ES-I3 (cell line): ENCODE data around the gene ARHGEF28.

Source experiments
- H3K36me3 ChIP-seq: 2 replicates; pipeline ENCODE4 v1.6.1; 2013; ENCODE audit warnings: mild to moderate bottlenecking, low read length, control low read depth, moderate library complexity; ENCODE audit not compliant: insufficient read depth
- H3K4me1 ChIP-seq: 2 replicates; pipeline ENCODE4 v1.6.1; 2013; ENCODE audit warnings: mild to moderate bottlenecking, control low read depth, low read length; ENCODE audit not compliant: insufficient read depth
- H3K9ac ChIP-seq: 2 replicates; pipeline ENCODE4 v1.6.1; 2013; ENCODE audit warnings: low read depth, mild to moderate bottlenecking, low read length, moderate library complexity
- H3K9me3 ChIP-seq: 2 replicates; pipeline ENCODE4 v1.6.1; 2013; ENCODE audit warnings: mild to moderate bottlenecking, low read length, moderate library complexity; ENCODE audit not compliant: control insufficient read depth, insufficient read depth

ARHGEF28 gene

DNA sequence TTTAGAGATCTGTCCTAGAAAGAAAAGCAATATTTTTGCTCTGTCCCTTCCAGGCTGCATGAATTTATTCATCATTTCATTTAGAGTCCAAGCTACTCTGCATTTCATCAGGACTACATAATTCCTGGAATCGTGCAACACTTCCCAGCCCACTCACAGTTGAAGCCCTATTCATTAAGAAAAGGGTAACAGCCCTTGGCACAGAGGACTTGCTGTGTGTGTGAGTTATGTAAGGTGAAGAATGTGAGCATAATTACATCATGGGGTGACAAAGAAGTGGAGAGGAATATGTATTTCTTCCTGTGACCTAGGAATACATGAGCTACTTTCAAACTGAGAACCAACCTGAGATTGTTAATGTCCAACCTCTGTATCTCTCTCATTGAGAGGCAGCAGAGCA, 317.4 kb downstream of the ARHGEF28 start:
- H3K4me1 ChIP-seq: no peaks in the 10 kb centered on the region; the same call in 1 of the 2 replicates
- no peaks in the 10 kb centered on the region for H3K36me3 ChIP-seq
- H3K9me3 ChIP-seq: no peaks in the 10 kb centered on the region
- H3K9ac ChIP-seq: no peak overlapping the region

- H3K4me1 ChIP-seq: no peaks in the 10 kb centered on the region; the same call in 1 of the 2 replicates
- H3K36me3 ChIP-seq: no peaks in the 10 kb centered on the region
- no peaks in the 10 kb centered on the region for H3K9me3 ChIP-seq
- H3K9ac ChIP-seq: no peak overlapping the region
Measured at GRCh38 chr5:73944581-73944980, 318.6 kb downstream of the ARHGEF28 start.

GRCh38 chr5:73945505-73945904, 319.5 kb downstream of the ARHGEF28 start:
- no peaks in the 10 kb centered on the region for H3K9me3 ChIP-seq
- no peaks in the 10 kb centered on the region; the same call in 1 of the 2 replicates for H3K4me1 ChIP-seq
- H3K9ac ChIP-seq: no peak overlapping the region
- no peaks in the 10 kb centered on the region for H3K36me3 ChIP-seq

- Histone ChIP-seq H3K36me3 (no peaks in the 10 kb centered on the region), H3K9me3 (no peaks in the 10 kb centered on the region), H3K9ac (no peak overlapping the region), H3K4me1 (no peaks in the 10 kb centered on the region; the same call in 1 of the 2 replicates)
Measured at GRCh38 chr5:73946278-73946677, 320.3 kb downstream of the ARHGEF28 start.

GRCh38 chr5:73946919-73947602, 321.1 kb downstream of the ARHGEF28 start:
- H3K4me1 ChIP-seq: no peaks in the 10 kb centered on the region
- no peaks in the 10 kb centered on the region for H3K36me3 ChIP-seq
- H3K9ac ChIP-seq: no peak overlapping the region
- no peaks in the 10 kb centered on the region for H3K9me3 ChIP-seq

DNA sequence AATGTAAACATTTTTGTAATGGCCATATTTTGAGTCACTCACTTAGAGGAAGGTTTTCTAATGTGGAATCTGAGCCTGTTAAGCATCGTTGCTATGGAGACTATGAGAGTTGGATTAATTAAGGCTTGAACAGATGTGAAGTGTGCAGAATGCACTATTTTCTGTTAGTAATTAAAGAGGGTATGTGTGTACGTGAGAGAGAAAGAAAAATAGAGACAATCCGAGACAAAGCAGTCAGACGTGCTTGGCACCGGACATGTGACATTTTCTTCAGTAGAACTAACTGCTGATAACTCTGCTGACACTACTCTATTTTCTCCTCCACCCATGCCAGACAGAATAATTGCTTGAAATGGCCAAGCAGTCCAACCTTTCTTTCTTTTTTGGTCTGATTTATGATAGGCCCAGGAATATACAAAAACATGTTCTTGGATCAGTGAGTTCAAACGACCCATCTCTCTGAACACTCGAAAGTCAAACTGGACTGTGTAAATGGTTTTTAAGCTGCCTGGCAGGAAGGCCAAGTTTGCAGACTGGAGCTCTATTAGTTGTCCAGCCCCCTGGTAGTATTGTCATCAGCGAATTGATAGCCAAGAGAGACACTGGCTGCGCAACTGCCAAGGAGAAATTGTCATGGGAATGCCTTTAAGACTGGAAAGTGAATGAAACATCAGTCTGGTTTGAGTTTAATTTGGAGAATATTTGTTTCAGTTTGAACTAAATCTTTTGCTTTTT, 322.1 kb downstream of the ARHGEF28 start:
- Histone ChIP-seq H3K9ac (no peak overlapping the region), H3K4me1 (no peaks in the 10 kb centered on the region), H3K36me3 (no peaks in the 10 kb centered on the region), H3K9me3 (no peaks in the 10 kb centered on the region)

GRCh38 chr5:73948720-73949119, 322.7 kb downstream of the ARHGEF28 start:
- H3K36me3 ChIP-seq: no peaks in the 10 kb centered on the region
- no peaks in the 10 kb centered on the region for H3K4me1 ChIP-seq
- no peaks in the 10 kb centered on the region for H3K9me3 ChIP-seq
- no peak overlapping the region for H3K9ac ChIP-seq

GRCh38 chr5:73950441-73950873, 324.5 kb downstream of the ARHGEF28 start:
- H3K4me1 ChIP-seq: no peaks in the 10 kb centered on the region
- no peaks in the 10 kb centered on the region for H3K9me3 ChIP-seq
- H3K9ac ChIP-seq: no peak overlapping the region
- H3K36me3 ChIP-seq: no peaks in the 10 kb centered on the region

DNA sequence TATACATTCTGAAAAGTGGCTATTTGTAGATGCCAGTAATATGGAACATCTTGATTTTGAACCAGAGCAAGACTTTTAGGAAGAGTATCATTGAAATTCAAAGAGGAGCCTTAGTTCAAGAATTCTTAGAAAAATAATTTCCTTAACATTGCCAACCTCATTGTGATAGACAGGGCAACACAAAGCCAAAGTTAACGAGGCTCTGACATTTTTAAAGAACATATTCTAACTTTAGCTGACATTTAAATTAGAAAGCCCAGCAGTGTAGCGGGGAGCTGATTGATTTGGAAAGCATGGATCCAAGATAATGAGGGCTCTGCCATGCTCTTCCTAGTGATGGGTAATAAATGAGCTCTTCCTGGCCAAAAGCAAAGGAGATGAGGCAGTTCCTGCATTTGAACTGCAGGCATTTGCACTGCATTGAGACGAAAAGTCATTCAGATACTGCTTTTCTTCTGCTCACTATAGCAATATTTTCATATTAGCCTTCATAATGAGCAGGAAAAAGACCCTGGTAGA, 325.0 kb downstream of the ARHGEF28 start:
- no peaks in the 10 kb centered on the region for H3K9me3 ChIP-seq
- no peak overlapping the region for H3K9ac ChIP-seq
- H3K36me3 ChIP-seq: no peaks in the 10 kb centered on the region
- H3K4me1 ChIP-seq: no peaks in the 10 kb centered on the region

DNA sequence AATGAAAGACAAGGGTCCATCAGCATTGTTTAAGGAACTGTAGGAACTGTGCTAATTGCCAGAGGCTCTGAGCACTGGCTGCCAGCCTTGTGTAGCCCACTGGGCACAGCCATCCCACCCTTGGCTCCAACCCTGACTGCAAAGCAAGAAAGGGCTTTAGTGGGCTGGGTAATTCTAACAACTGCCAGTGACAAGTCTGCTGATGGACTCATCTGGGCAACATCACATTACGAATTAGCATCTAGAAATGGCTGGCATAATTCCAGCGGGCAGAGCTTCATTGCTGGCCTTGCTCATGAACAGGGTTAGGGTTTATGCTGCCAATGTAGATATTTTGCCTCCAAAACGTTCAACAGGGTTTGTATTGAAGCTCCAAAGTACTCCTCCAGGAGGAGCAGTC, 326.9 kb downstream of the ARHGEF28 start:
- Histone ChIP-seq H3K36me3 (no peaks in the 10 kb centered on the region), H3K4me1 (no peaks in the 10 kb centered on the region), H3K9me3 (no peaks in the 10 kb centered on the region), H3K9ac (no peak overlapping the region)

GRCh38 chr5:73954381-73954780, 328.4 kb downstream of the ARHGEF28 start:
- Histone ChIP-seq H3K9ac (no peak overlapping the region), H3K9me3 (no peaks in the 10 kb centered on the region), H3K36me3 (no peaks in the 10 kb centered on the region)

GRCh38 chr5:73955271-73955846, 329.4 kb downstream of the ARHGEF28 start:
- H3K36me3 ChIP-seq: no peaks in the 10 kb centered on the region
- no peak overlapping the region for H3K9ac ChIP-seq
- no peaks in the 10 kb centered on the region for H3K4me1 ChIP-seq
- no peaks in the 10 kb centered on the region for H3K9me3 ChIP-seq

More at GRCh38 chr5:73954381-73954780, 328.4 kb downstream of the ARHGEF28 start:
- H3K4me1 ChIP-seq: no peaks in the 10 kb centered on the region

DNA sequence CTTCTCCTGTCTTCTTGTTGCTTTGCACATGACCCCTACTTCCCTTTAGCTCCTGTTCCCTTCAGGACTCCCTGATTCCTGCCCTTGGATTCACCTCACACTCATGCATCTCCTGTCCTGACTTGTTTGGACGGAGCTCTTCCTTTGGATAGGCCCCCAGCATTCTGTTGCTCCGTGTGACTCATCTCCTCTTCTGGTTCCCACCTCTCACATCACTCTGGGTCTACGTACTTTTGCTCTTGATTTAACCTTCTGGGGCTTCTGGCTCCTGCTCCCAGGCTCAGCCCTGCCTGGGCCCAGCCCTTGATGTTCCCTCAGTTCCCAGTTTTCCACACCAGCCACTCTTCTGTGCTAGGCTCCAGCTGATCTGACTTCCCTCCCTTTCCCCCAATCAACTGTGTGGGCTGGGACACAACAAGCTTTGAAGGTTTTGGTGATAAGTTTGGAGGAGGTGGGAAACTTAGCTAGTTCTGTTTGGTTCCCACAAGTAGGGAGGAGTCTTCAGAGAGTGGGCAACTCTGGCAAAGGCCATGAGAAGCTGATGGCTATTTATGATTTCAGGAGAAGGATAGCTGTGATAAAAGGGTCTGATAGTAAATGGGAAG, 331.5 kb downstream of the ARHGEF28 start:
- Histone ChIP-seq H3K36me3 (no peaks in the 10 kb centered on the region), H3K9me3 (no peaks in the 10 kb centered on the region), H3K4me1 (no peaks in the 10 kb centered on the region), H3K9ac (no peak overlapping the region)

GRCh38 chr5:73958037-73958436, 332.0 kb downstream of the ARHGEF28 start:
- H3K9me3 ChIP-seq: no peaks in the 10 kb centered on the region
- no peaks in the 10 kb centered on the region for H3K36me3 ChIP-seq
- H3K9ac ChIP-seq: no peak overlapping the region

More at GRCh38 chr5:73958037-73958436, 332.0 kb downstream of the ARHGEF28 start:
- no peaks in the 10 kb centered on the region for H3K4me1 ChIP-seq
